OCI-LY7 (cell line): ENCODE measurements around the gene BICRAL. TPM values are rescaled to one million over a fixed set of nuclear protein-coding genes. Genes with fewer than 3 reads are reported as not detected.
"Not testable (repeated sequence)": the region's sequence is repeated elsewhere in the genome, so short reads cannot be mapped to it uniquely, and the experiment has no call there.

Experiments used
- BruUV-seq: library from RNA; stranded (reverse); fragments of 400-500 nt; replicated peaks from 2 replicates; lab custom pipeline; 2021; lab: Mats Ljungman, UMichigan
- CTCF ChIA-PET: fragments of 300-600 bp; sonication (Branson Sonifier 250); formaldehyde crosslinking; loops from one replicate; lab custom pipeline; 2022; ENCODE audit warnings: antibody characterized with exemption; ENCODE audit not compliant: unreplicated experiment; lab: Charles Lee
- POLR2A ChIA-PET: fragments of 300-600 bp; sonication (Branson Sonifier 250); formaldehyde crosslinking; loops from one replicate; lab custom pipeline; 2022; ENCODE audit warnings: antibody characterized with exemption; lab: Charles Lee
- DNase-seq: peaks from one replicate; pipeline ENCODE4 v3.0.0-alpha.2; 2015; ENCODE audit warnings: low spot score
- H2AFZ ChIP-seq: fragments of 200-600 bp; sonication (generic), shearing (Covaris generic); 2 replicates; pipeline ENCODE4 v1.6.1; 2014; ENCODE audit warnings: mild to moderate bottlenecking, antibody characterized with exemption, low read length, moderate library complexity
- H3K27ac ChIP-seq: fragments of 200-600 bp; sonication (generic); 2 replicates; pipeline ENCODE4 v1.5.1; 2014; ENCODE audit warnings: mixed run types, low read depth, mild to moderate bottlenecking, moderate library complexity, low read length, inconsistent platforms; ENCODE audit not compliant: poor library complexity, severe bottlenecking
- H3K36me3 ChIP-seq: fragments of 200-600 bp; sonication (generic); 2 replicates; pipeline ENCODE4 v1.6.1; 2014; ENCODE audit warnings: mild to moderate bottlenecking, antibody characterized with exemption, low read length, moderate library complexity, mixed read lengths; ENCODE audit not compliant: insufficient read depth
- H3K4me1 ChIP-seq: fragments of 200-600 bp; sonication (generic); 2 replicates; pipeline ENCODE4 v1.5.1; 2014; ENCODE audit warnings: mild to moderate bottlenecking, low read length; ENCODE audit not compliant: insufficient read depth, poor library complexity, severe bottlenecking
- H3K4me2 ChIP-seq: fragments of 200-600 bp; sonication (generic); 2 replicates; pipeline ENCODE4 v1.6.1; 2014; ENCODE audit warnings: mild to moderate bottlenecking, low read length
- H3K4me3 ChIP-seq: fragments of 200-600 bp; sonication (generic); 2 replicates; pipeline ENCODE4 v1.5.1; 2014; ENCODE audit warnings: mild to moderate bottlenecking, low read depth, low read length; ENCODE audit not compliant: poor library complexity, severe bottlenecking
- H3K79me2 ChIP-seq: fragments of 200-600 bp; sonication (generic); 2 replicates; pipeline ENCODE4 v1.6.1; 2016; ENCODE audit warnings: low read depth, mild to moderate bottlenecking, low read length, moderate library complexity, mixed read lengths; ENCODE audit not compliant: insufficient read depth
- H3K9me2 ChIP-seq: fragments of 200-600 bp; sonication (generic); 2 replicates; pipeline ENCODE4 v1.6.1; 2016; ENCODE audit warnings: mild to moderate bottlenecking, low read length, mixed read lengths; ENCODE audit not compliant: insufficient read depth
- H3K9me3 ChIP-seq: fragments of 200-600 bp; sonication (generic); 2 replicates; pipeline ENCODE4 v1.6.1; 2014; ENCODE audit warnings: mild to moderate bottlenecking, mixed run types, low read length, mixed read lengths
- H4K20me1 ChIP-seq: fragments of 200-600 bp; sonication (generic); 2 replicates; pipeline ENCODE4 v1.6.1; 2014; ENCODE audit warnings: mild to moderate bottlenecking, antibody characterized with exemption, low read length, moderate library complexity, mixed read lengths; ENCODE audit not compliant: insufficient read depth
- EZH2phosphoT487 ChIP-seq: fragments of 200-600 bp; sonication (generic); IDR thresholded peaks from 2 replicates; pipeline ENCODE4 v1.6.1; 2018; ENCODE audit warnings: low read depth, borderline replicate concordance, mild to moderate bottlenecking, mixed run types, antibody characterized with exemption, low read length, moderate library complexity, mixed read lengths
- intact Hi-C: fragments of 100-400 bp; cut with micrococcal nuclease; formaldehyde crosslinking; loops from one replicate; pipeline ENCODE4 v1.10.0; 2022; ENCODE audit not compliant: unreplicated experiment
- total RNA-seq, 2 experiments: library from RNA; depleted of rRNA in 1 of 2; stranded (reverse); fragments of >200 nt in 1 of 2; shearing (Covaris generic) in 1 of 2; gene quantifications; 2 replicates each; pipeline ENCODE4 v1.2.3, GENCODE V29; 2014 to 2022
- TF ChIP-seq, protein P1 (sequence below): fragments of 200-600 bp; sonication (generic); conservative IDR thresholded peaks from 2 replicates; pipeline ENCODE4 v1.5.1; 2014; ENCODE audit warnings: mild to moderate bottlenecking, antibody characterized with exemption, low read length, moderate library complexity, mixed read lengths

BICRAL gene
- total RNA-seq, 2 experiments from 2014 or later = 10.3 to 25.7 TPM

DNA sequence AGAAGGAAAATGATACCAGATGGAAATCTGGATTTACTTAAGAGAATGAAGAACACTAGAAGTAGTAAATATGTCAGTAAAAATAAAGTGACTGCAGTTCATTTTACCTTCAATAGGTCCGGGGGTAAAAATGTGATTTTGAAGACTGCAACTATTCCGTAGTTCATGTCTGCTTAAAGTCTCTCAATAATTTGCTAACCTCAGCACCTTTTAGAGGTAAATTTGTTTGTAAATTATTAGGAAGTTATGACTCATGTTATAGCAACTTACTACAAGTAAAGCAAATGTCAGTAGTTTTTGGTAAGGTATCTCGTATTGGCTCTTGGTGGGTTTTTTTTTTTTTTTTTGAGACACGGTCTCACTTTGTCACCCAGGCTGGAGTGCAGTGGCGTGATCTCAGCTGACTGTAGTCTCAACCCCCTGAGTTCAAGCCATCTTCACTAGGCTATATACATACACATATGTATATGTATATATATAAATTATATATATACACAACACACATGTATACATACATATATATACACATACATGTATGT, 32.1 kb downstream of the BICRAL start:
- TF ChIP-seq EZH2phosphoT487 = no peak
- TF ChIP-seq, protein P1, sequence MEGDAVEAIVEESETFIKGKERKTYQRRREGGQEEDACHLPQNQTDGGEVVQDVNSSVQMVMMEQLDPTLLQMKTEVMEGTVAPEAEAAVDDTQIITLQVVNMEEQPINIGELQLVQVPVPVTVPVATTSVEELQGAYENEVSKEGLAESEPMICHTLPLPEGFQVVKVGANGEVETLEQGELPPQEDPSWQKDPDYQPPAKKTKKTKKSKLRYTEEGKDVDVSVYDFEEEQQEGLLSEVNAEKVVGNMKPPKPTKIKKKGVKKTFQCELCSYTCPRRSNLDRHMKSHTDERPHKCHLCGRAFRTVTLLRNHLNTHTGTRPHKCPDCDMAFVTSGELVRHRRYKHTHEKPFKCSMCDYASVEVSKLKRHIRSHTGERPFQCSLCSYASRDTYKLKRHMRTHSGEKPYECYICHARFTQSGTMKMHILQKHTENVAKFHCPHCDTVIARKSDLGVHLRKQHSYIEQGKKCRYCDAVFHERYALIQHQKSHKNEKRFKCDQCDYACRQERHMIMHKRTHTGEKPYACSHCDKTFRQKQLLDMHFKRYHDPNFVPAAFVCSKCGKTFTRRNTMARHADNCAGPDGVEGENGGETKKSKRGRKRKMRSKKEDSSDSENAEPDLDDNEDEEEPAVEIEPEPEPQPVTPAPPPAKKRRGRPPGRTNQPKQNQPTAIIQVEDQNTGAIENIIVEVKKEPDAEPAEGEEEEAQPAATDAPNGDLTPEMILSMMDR = no peak
- DNase-seq = no peak
- Histone ChIP-seq H3K27ac (no peak overlapping the region), H3K4me2 (no peak overlapping the region), H3K9me2 (no peaks in the 10 kb centered on the region), H4K20me1 (no peaks in the 10 kb centered on the region), H3K79me2 (no peaks in the 10 kb centered on the region), H3K36me3 (peaks cover 24% of the 10 kb centered on the region), H2AFZ (no peak overlapping the region), H3K9me3 (no peaks in the 10 kb centered on the region), H3K4me3 (no peak overlapping the region), H3K4me1 (no peaks in the 10 kb centered on the region)
- POLR2A ChIA-PET = interaction anchor here (0.7 kb wide), 1 partner anchor 242 kb away, joined by 3 read pairs; no protein-coding TSS in a partner anchor
- intact Hi-C loops = no loop called here
- BruUV-seq = no TSS peak
- CTCF ChIA-PET = no interaction called here

- POLR2A ChIA-PET = interaction anchor here (0.6 to 0.7 kb wide), 5 partner anchors 31 to 583 kb away, joined by 3 to 5 read pairs (median 3); no protein-coding TSS in a partner anchor
- intact Hi-C loops, DNase-seq, H3K4me3 ChIP-seq, H3K27ac ChIP-seq, H2AFZ ChIP-seq, H4K20me1 ChIP-seq, H3K4me1 ChIP-seq, H3K9me3 ChIP-seq, H3K4me2 ChIP-seq, CTCF ChIA-PET, BruUV-seq, H3K9me2 ChIP-seq, H3K79me2 ChIP-seq: not testable (repeated sequence)
- peaks cover 14% of the 10 kb centered on the region for H3K36me3 ChIP-seq
These were observed 33.9 kb downstream of the BICRAL start for GRCh38 chr6:42815726-42816125.

GRCh38 chr6:42817907-42818306, 36.1 kb downstream of the BICRAL start:
- H3K4me3 ChIP-seq = no peak overlapping the region
- peaks cover 5% of the 10 kb centered on the region for H3K4me1 ChIP-seq
- H3K27ac ChIP-seq = no peak overlapping the region
- H3K4me2 ChIP-seq = no peak overlapping the region
- intact Hi-C loops = no loop called here
- peaks cover 16% of the 10 kb centered on the region for H3K36me3 ChIP-seq
- no TSS peak for BruUV-seq
- H3K9me2 ChIP-seq = no peaks in the 10 kb centered on the region
- ChIA-PET POLR2A (interaction anchor here (0.6 to 1.0 kb wide), 6 partner anchors 13 to 1030 kb away, joined by 3 to 4 read pairs (median 4); no protein-coding TSS in a partner anchor), CTCF (no interaction called here)
- TF ChIP-seq, protein P1 = no peak
- TF ChIP-seq EZH2phosphoT487 = no peak
- no peak overlapping the region for H2AFZ ChIP-seq
- no peaks in the 10 kb centered on the region for H4K20me1 ChIP-seq
- H3K79me2 ChIP-seq = no peaks in the 10 kb centered on the region
- H3K9me3 ChIP-seq = no peaks in the 10 kb centered on the region
- DNase-seq = no peak
